Activated CD8-positive, alpha-beta memory T cell treated with anti-CD3 and anti-CD28 coated beads for 4 hours (primary cell): ENCODE results near the gene GLB1L3.
"Not testable (repeated sequence)": the region's sequence is repeated elsewhere in the genome, so short reads cannot be mapped to it uniquely, and the experiment has no call there.

Source experiments
- DNase-seq, 2 donors: peaks; one replicate each; pipeline ENCODE4 v3.0.0-alpha.2; 2020; ENCODE audit warnings: low read depth in 2 of 2

Gene GLB1L3

DNA sequence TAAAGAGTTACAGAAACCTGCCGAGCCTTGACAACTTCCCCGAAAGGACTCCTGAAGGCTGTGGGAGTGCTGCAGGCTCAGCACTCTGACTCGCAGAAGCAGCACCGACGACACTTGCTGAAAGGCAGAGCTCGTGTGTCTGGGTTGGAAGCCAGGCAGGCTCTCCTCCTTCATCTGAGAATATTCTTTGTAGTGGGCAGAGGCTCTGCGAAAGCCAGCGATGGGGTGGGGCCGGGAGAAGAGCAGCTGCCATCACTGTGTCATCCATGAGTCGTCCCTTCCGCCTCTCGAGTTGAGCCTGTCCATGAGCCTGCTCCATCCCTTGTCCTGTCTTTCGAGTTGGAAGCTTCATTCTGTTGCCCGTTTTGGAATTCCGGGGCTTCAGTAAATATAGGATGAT is 67.5 kb downstream of the GLB1L3 start:
- DNase-seq, result no peak

DNA sequence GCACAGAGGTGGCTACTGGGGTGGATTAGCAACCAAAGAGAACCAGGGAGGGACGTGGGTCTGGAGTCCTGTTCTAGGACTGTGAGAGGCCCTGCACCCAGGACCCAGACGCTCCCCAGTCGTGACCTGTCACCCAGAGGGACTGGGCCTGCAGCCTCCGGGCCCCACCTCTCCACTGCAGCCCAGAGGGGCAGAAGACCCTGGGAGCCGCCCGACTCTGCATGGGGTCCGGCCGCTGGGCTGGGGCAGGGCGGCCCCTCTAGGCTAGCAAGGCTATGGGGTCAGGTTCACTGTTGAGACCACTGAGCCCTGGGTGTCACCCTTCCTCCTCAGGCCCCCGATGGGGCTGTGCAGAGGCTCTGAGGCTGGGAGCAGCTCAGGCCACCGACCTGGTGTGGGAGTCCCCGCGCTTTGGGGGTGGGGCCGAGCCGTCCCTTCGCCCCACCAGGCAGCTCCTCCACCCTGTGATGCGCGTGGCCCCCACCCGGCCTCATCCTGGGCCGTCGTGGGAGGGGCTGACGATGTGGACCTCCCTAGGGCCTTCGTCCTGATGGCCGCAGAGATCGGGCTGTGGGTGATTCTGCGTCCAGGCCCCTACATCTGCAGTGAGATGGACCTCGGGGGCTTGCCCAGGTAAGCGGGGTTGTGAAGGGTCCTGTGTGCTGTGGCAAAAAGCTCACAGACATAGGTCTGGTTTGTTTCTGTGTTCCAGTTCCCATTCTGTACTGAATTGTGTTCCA is 68.5 kb downstream of the GLB1L3 start:
- not testable (repeated sequence) for DNase-seq

DNA sequence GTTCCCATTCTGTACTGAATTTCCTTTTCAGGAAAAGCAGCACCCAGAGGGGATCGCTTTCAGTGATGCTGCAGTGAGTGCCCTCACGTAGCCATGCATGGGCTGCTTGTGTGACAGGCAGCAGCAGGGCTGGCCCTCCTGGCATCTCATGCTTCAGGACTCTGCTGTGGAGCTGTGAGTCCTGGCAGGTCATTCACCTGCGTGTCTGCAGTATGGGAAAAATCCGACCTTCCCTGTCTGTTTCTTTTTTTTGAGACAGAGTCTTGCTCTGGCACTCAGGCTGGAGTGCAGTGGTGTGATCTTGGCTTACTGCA is 69.0 kb downstream of the GLB1L3 start:
- no peak for DNase-seq

DNA sequence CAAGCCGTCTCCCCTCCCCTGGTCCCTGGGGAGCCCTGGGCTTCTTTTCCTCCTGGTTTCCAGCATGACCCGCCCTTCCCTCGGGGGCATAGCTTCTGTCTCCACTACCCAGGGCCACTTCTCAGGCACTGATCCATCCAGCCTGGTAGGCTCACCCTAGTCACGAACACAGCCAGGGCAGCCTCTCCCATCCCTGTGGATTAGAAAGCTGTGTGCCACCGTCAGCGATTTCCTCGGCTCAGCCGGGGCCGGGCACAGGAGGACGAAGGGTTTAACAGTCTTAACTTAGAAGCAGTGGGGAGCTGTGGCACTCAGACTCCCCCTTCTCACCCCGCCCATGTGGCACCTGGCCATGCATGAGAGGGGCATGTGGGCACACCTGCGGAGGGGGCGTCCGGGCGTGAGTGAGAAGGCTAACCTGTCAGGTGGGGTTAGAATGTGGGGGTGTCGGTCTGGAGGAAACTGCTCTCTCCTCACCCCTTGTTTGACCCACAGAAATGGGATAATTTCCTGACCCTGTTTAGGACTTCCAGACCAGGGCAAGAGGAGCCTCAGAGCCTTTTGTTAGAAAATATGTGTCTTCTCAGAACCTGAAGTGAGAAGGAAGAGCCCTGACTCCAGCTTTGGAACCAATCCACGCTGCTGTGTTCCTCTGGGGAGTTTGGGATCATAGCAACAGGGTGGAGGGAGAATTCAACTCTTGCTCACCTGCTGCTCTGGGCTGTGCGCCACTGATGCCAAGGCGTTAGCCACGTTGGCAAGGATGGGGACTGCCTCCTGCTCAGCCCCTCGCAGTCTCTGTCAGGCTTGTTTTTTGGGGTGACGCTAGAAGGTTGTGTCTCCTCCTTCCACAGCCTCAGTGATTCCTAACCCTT is 70.2 kb downstream of the GLB1L3 start:
- no peak for DNase-seq

DNA sequence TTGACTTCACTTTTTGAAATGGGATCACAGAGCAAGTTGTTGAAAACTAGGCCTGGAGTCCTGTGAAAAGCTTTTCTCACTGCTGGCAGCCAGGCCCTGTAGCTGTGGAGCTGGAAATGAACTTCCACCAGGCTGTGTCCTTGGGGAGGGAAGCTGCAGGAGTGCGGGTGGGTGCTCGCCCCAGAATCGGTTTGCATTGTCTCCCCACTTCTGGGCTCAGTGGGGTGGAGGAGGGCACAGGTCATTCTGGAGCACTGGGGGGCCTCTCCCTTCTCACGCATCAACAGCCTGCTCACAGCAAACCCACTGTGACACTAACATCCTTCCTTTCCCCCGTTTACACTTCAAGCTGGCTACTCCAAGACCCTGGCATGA is 70.8 kb downstream of the GLB1L3 start:
- no peak for DNase-seq

DNA sequence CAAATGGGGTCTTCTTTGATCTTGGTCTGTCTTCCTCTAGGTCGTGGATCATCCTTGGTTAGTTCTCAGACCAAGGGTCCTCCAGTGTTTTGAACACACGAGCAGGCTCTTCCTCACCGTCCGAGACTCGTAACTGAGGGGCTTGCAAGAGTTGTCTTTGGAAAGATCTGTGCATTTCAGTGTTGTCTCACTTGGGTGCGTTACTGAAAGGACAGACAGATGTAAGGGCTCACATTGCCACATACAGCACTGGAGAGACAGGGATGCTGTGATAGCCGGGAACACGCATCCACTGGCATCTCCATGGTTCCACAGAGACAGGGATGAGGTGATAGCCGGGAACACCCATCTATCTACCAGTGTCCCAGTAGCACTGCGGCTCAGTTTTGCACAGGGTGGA is 71.3 kb downstream of the GLB1L3 start:
- DNase-seq, result no peak

DNA sequence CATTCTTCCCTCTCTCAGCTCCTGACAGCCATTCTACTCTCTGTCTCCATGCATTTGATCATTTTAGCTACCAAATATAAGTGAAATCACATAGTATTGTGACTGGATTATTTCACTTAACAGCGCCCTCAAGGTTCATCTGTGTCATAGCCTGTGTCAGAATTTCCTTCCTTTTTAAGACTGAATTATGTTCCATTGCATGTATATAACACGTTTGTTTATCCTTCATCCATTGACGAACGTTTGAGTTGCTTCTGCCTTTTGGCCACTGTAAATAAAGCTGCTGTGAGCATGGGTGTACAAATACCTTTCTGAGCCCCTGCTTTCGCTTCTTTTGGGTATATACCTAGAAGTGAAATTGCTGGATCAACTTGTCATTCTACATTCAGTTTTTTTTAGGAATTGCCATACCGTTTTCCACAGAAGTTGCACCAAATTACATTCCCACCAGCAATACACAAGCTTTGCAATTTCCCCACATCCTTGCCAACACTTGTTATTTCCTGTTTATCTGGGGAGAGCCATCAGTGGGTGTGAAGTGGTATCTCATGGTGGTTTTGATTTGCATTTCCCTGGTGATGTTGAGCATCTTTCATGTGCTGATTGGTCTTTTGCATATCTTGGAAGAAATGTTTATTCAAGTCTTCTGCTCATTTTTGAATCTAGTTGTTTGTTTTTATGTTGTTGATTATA is 73.1 kb downstream of the GLB1L3 start:
- DNase-seq, result no peak

DNA sequence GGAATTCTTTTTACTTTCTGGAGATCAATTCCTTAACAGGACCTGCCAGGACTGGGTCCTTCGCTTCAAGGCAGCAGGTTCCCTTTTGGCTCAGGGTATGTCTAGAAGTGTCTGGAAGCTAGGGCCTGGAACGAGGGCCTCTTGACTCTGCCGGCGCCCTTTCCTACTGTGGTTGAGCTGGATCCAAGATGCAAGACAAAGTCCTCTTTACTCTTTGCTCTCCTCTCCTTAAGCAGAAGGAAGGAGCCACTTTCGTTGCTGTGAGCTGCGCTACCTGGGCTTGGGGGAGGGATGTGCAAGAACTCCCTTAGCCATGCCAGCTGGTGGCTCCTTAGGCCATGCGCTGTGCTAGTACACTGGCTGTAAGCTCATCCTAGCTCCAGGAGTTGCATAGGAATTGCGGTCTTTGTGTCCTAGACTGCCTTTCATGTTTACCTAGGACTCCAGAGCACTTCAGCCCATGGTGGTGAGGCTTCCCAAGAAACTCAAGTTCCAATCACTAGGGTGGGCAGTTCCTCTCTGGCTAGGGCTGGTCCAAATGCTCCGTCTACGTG is 73.7 kb downstream of the GLB1L3 start:
- DNase-seq, result no peak

DNA sequence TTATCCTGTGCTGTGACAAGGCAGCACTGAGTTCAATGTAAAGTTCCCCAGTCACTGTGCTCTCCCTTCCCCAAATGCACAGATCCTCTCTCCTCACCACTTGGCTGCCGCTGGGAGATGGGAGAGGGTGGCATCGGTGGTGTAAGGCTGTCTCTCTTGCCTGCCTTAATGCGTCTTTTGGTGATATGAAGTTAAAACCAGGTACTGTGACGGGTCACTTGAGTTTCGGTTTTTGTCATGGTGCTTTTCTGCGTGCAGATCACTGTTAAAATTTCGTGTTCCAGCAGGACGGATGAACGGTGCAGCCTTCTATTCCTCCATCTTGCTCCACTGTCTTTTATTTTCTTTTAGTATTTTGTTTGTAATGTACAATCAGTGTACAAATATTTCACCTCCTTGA is 74.2 kb downstream of the GLB1L3 start:
- DNase-seq, result no peak

DNA sequence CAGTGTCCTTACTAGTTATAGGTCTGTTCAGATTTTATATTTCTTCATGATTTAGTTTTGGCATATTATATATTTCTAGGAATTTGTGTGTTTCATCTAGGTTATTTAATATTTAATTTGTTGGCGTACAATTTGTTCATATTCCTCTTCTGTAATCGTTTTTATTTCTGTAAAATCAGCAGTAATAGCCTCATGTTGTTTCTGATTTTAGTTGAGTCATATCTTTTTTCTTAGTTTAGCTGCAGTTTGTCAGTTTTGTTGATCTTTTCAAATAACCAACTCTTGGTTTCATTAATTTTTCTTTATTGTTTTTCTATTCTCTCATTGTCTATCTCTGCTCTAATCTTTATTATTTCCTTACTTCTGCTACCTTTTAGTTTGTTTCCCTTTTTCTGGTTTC is 75.9 kb downstream of the GLB1L3 start:
- DNase-seq, result no peak

DNA sequence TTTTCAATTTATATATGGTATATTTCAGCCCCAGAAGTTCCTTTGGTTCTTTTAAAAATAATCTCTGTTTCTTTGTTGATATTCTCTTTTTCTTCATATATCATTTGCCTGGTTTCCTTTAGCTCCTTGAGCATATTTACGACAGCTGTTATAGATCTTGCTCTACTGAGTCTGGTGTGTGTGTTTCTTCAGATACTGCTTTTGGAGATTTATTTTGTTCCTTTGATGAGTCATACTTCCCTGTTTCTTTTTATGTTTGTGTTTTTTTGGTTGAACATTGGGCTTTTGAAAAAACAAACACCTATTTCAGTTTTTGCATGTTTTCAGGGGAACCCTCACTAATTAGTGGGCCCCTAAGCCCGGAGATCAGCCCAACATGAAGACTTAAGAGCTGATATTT is 79.0 kb downstream of the GLB1L3 start:
- no peak for DNase-seq

DNA sequence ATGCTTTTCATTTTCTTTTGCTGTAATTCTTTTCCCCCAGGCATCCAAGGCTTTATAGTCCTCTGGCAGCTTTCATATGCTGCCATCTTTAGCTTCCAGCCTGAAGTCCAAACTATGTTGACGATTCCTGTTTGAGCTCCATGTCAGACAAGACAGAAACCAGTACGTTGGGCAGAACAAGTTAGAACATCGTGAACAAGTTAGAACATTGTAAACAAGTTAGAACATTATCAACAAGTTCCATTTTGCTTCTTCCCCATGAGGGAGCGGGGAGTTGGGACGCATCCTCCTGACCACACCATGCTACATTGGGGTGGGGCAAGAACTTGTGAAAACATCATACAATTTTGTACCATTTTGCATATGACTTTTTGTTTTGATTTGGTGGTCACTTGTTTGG is 79.5 kb downstream of the GLB1L3 start:
- no peak for DNase-seq

DNA sequence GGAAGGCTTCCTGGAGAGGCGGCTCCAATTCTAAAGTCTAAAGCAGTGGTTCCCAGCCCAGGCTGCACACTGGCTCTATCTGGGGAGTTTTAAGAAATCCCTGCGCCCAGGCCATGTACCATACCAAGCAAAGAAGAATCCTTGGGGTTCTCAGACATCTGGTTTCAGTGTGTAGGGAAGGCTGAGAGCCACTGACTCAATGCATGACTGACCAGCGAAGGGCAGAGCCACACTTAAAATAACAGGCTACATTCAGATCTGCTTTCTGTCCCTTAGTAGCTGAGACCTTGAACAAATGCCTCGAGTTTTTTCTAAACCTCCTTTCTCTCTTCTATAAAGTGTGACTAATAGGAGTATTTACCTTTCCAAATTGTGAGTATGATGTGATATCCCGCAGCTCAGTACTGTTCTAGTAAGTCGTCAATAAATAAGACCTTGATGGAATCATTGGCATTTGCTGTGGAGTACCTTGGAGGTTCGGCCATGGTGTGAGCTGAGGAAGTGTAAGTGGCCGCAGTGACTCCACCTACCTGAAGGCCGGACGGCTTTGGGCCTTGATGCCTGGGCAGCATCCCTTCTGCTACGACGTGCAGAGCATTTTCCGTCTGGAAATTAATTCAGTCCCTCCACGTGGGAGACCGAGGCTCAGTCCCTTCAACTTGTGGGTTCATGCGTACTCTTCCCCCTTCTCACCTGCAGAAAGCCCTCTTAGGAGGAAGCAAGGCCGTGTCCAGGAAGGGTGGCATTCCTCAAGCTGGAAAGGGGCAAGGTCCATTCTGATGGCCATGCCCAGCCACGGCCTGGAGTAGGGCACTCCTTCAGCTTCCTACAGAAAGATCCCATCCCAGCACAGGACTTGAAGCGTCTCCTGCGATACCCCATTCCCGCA is 80.7 kb downstream of the GLB1L3 start:
- no peak for DNase-seq

DNA sequence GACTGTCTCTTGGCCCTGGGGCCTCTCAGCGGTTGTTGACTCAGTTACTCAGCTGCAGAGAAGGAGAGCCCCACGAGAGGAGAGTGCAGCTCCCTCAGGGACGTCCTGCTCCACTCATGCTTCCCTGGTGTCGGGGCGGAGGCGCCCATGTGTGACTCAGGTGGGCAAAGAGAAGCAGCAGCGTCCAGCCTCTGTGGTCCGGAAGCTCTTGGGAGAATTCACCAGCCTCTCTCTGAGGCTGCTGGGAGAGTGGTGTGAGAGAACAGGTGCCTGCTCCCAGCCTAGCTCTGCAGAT is 81.3 kb downstream of the GLB1L3 start:
- no peak for DNase-seq

DNA sequence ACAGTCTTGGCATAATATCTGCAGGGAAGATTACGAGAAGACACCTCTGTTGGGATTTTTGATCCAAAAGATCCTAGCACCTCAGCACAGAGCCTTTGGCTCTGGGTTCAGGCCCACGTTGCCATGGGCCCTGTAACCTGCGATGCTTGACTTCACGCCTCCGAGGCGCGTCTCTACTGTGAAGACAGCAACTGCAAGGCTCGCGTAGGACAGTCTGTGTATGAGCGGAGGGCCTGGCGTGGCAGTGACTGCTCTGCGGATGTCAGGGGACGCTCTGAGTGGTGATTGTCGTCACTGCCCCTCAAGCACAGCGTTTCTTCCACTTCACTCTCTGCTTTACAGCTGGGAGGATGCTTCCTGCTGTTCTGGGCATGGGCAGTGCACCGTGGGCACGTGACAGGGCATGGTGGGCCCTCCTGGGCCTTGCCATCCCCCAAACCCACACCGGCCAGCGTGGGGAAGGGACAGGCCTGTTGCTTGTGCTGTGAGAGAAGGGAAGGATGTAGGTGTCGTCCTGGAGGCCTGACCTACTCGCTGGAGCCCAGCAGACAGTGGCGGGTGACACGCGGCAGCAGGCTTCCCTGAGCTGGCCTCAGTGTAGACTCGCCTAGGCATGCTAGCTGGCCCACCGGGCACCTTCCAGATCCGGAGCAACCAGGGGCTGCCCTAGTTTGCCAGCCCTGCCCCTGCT is 82.1 kb downstream of the GLB1L3 start:
- no peak for DNase-seq

DNA sequence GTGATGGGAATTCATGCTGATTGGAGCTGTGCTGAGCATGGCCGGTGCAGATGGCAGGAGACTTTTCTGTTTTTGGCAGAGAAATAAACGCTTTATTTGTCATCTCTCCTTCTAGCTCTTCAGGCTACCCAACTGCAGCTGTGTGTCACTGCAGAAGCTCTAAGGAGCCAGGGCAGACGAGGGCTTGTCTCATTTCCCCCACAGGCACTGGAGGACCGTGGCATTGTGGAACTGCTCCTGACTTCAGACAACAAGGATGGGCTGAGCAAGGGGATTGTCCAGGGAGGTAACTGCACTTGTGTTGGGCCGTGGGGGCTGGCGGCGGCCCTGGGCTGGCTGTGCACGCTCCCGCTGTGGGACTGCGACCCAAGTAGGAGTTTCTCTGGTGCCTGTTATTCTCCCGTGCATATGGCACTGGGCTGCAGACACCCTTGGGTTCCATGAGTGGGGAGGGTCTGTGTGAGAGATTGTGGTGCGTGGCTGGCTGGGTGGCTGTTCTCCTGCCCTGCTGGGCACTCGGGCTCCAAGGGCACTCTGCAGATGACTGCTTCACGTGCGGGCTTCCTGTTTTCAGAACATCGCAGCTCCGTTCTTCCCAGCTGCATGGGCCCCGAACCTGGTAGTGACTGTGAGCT is 82.8 kb downstream of the GLB1L3 start:
- DNase-seq, result no peak

DNA sequence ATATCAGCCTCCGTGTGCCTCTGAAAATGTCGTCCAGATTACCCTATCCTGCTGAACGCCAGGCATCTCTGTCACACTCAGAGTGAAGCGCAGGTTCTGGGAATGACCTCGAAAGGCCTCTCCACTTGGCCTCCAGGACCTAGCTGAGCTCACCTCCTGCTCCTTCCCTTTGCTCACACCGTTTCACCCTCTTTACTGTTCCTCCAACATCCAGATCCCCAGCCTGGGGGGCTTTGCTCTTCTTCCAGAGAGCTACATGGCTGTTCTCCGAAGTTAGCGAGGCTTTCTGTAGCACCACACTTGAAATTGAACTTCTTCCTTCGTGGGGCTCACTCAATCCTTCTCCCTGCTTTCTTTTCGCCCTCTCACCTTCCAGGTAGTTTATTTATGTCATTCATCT is 83.5 kb downstream of the GLB1L3 start:
- no peak for DNase-seq

DNA sequence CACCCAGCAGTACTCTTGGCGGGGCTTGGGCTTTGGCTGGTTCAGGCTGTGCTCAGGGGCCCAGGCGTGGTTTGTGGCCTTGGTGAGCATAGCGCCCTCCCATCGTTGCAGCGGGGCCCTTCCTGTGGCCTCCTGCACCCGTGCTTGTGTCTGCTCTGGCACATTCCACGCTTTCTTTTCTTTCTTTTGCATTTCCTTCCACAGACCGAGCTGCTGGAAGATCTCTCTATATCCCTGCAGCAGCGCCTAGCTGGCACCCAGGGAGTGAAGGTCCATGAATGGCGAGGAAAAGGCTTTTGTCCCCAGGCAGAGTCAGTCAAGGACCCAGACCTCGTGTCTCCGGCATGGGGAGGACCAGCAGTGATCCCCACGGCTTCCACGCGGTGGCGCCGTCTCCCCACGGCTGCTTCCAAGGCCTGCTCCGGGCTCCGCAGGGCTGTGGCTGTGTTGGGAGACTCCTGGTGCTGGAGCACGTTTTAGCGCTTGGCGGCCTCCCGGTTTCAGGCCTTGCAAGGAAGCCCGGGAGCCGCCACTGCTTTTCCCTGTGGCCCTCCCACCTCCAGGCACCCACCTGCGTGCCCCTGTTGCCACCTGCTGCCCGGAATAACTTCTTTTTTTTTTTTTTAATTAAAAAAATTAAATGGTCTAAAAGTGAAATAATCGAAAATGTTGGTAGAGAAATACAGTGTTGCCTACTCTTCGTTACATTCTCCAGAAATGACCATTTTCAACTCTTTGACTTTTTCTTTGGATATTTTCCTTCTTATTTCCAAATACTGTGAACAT is 84.1 kb downstream of the GLB1L3 start:
- DNase-seq, result peak; percentile 28 to 31

DNA sequence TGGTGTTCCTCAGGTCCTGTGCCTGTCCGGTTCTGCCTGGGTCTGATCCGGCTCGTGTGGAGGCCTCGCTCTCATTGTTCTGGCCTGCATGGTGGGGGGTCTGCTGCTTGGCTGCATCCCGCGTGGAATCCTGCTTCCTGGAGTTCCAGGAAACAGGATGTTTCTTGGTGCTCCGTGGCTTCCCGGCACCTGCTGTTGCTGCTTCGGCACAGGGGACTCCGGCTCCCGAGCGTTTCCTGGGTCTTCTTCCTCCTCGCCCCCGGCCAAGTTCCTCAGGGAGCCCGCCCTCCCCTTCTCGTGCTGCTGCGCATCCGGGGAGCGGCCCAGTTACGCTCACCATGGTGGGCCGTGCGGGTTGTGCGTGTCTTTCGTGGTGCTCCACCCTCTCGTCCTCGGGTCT is 85.5 kb downstream of the GLB1L3 start:
- no peak for DNase-seq
